ENCODE data around the gene ANXA7.
A peak's percentile ranks its signal among the peaks of the same experiment; 100 is the strongest.

Gene ANXA7

DNA sequence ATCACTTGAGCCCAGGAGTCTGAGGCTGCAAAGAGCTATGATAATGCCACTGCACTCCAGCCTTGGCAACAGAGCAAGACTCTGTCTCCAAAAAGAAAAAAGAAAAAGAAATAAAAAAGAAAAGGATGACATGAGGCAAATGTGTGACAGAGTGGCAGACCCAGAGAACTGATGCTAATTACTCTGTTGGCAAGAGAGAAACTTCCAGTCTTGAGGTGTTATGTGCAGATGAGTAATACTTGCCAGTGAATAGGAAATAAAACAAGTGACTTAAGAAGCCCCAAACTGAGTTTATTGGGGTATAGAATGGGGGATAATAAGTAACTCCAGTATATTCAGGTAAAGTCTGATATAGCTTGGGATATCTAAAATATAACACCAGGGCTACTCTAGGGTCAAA, 9.5 kb upstream of the ANXA7 start:
- no peak overlapping the region for H3K27ac ChIP-seq
- TF ChIP-seq, protein P1, sequence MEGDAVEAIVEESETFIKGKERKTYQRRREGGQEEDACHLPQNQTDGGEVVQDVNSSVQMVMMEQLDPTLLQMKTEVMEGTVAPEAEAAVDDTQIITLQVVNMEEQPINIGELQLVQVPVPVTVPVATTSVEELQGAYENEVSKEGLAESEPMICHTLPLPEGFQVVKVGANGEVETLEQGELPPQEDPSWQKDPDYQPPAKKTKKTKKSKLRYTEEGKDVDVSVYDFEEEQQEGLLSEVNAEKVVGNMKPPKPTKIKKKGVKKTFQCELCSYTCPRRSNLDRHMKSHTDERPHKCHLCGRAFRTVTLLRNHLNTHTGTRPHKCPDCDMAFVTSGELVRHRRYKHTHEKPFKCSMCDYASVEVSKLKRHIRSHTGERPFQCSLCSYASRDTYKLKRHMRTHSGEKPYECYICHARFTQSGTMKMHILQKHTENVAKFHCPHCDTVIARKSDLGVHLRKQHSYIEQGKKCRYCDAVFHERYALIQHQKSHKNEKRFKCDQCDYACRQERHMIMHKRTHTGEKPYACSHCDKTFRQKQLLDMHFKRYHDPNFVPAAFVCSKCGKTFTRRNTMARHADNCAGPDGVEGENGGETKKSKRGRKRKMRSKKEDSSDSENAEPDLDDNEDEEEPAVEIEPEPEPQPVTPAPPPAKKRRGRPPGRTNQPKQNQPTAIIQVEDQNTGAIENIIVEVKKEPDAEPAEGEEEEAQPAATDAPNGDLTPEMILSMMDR (IDR thresholded peaks at IDR 0.05) = no peak

DNA sequence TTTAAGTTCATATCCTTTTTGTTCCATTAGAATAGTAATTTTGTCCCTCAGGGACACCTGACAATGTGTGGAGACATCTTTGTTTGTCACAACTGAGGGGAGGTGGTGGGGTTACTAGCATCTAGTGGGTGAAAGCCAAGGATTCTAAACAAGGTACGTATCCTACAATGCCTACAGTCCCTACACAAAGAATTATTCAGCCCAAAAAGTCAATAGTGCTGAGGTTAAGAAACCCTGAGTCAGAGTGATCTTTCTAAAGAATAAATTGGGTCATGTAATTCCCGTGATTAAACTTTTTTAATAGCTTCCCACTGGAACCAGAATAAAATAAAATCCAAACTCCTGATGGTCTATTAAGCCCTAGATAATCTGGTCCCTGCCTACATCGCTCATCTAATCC, 2.7 kb upstream of the ANXA7 start:
- H3K27ac ChIP-seq = no peak overlapping the region
- no peak for TF ChIP-seq ZFX (IDR thresholded peaks at IDR 0.05; ENCODE audit: borderline replicate concordance)
- TF ChIP-seq, protein P1 (IDR thresholded peaks at IDR 0.05) = no peak

DNA sequence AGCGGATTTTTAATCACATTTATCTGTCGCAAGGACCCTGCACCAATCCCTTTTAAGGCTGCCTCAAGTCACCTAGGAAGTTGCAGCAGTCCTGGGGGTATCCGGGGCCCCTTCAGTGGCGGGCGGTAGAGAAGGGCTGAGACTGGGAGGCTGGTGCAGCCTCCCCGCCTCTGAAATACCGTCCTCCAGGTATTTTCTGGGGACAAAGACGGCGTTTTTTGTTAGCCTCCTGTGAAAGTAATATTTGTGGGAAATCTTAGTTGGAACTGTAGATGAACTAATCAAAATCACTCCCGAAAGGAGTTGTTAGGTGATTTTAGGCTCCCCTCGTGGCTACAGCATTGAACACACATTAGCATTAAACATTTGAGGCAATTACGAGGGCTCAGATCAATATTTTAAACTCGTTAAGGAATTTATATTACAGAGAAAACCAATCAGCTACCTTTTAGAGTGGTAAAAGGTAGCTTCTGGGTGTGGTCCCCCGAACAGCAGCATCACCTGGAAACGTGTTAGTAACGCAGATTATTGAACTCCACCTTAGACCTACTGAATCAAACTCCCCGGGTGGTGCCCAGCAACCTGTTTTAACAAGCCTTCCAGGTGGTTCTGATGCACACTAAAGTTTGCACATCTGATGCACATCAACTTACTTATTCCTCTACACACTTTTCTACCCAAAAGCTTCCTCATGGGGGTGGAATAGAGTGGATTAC, 530 bp upstream of the ANXA7 start:
- H3K27ac ChIP-seq = peak overlapping the region; percentile 89
- TF ChIP-seq, protein P1 (IDR thresholded peaks at IDR 0.05) = peak; percentile 14
- no peak for TF ChIP-seq ZFX (IDR thresholded peaks at IDR 0.05; ENCODE audit: borderline replicate concordance)

DNA sequence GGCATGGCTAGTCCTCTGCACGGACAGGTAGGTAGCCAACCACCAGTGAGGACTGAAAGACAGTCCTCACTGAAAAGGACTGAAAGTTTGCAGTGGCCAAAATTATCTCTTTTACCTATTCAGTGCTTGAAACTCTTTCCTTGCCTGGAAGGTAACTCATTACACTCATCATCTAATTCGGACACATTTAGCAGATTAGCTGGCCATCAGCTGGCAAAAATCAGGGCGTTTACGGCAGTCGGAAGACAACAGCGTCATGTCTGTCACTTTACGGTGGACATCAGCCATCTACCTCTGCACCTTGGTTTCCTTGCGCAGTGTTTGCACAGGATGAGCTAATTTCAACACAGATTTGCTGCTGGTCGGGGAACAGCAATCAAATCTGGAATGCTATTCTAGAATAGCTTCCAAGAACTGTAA, 740 bp downstream of the ANXA7 start:
- TF ChIP-seq, protein P1 (IDR thresholded peaks at IDR 0.05) = no peak
- no peak for TF ChIP-seq ZFX (IDR thresholded peaks at IDR 0.05; ENCODE audit: borderline replicate concordance)
- H3K27ac ChIP-seq = peak overlapping the region; percentile 89

DNA sequence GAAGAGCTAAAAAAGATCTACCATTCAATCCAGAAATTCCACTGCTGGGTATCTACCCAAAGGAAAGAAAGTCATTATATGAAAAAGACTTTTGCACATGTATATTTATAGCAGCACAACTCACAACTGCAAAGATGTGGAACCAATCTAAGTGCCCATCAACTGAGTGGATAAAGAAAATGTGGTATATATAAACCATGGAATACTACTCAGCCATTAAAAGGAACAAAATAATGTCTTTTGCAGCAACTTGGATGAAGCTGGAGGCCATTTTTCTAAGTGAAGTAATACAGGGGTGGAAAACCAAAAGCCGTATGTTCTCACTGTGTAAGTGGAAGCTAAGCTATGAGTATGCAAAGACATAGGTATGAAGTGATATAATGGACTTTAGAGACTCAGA, 3.0 kb downstream of the ANXA7 start:
- no peak for TF ChIP-seq ZFX (IDR thresholded peaks at IDR 0.05; ENCODE audit: borderline replicate concordance)
- TF ChIP-seq, protein P1 (IDR thresholded peaks at IDR 0.05) = no peak

DNA sequence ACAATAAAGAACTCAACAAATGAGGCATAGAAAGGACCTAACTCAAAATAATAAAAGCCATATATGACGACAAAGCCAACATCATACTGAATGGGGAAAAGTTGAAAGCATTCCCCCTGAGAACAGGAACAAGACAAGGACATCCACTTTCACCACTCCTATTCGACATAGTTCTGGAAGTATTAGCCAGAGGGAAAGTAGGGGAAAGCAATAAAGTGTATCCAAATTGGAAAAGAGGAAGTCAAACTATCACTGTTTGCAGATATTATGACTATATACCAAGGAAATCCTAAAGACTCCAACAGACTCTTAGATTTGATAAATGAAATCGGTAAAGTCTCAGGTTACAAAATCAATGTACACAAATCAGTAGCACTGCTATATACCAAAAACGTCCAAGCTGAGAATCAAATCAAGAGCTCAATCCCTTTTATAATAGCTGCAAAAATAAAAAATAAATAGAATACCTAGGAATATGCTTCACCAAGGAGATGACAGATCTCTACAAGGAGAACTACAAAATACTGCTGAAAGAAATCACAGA, 4.8 kb downstream of the ANXA7 start:
- TF ChIP-seq, protein P1 (IDR thresholded peaks at IDR 0.05) = no peak
- no peak for TF ChIP-seq ZFX (IDR thresholded peaks at IDR 0.05; ENCODE audit: borderline replicate concordance)
- H3K27ac ChIP-seq = no peak overlapping the region

More for the DNA sequence above, 3.0 kb downstream of the ANXA7 start:
- no peak overlapping the region for H3K27ac ChIP-seq

DNA sequence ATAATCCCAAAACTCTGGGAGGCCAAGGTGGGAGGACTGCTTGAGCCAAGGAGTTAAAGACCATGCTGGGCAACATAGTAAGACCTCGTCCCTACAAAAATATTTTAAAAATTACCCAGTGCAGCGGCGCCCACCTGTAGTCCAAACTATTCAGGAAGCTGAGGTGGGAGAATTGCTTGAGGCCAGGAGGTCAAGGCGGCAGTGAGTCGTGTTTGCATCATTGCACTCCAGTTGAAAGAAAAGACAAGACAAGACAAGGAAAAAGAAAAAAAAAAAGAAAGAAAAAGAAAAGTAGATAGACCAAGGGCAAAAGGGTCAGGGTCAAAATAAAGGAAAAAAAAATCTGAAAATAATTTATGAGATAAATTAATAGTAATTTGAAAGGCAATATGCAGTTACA, 5.8 kb downstream of the ANXA7 start:
- TF ChIP-seq, protein P1 (IDR thresholded peaks at IDR 0.05) = no peak
- no peak overlapping the region for H3K27ac ChIP-seq

All from 22Rv1 (cell line).